ENCODE data around the gene KYAT1.
A peak's percentile ranks its signal among the peaks of the same experiment; 100 is the strongest.

The KYAT1 gene

GRCh38 chr9:128911529-128912035 lies 29.8 kb upstream of the KYAT1 start:
- Mint-ChIP-seq H3K36me3 (ENCODE audit: low read depth) (peaks cover 48% of the 10 kb centered on the region), H3K4me1 (peaks cover 25% of the 10 kb centered on the region), H3K9me3 (no peaks in the 10 kb centered on the region), H3K27me3 (ENCODE audit: low read depth) (no peaks in the 10 kb centered on the region), H3K27ac (peak overlapping the region in 2 of 3 experiments; percentile 20 to 75), H3K4me3 (no peak overlapping the region)
- no peak for TF ChIP-seq CTCF (IDR thresholded peaks at IDR 0.05; ENCODE audit: unreplicated experiment in 3 of 3)

- peaks cover 45% of the 10 kb centered on the region for H3K36me3 Mint-ChIP-seq (ENCODE audit: low read depth)
- H3K4me3 Mint-ChIP-seq = no peak overlapping the region
- H3K27me3 Mint-ChIP-seq (ENCODE audit: low read depth) = no peaks in the 10 kb centered on the region
- peak overlapping the region in 2 of 3 experiments; percentile 14 to 75 for H3K27ac Mint-ChIP-seq
- peaks cover 22% of the 10 kb centered on the region for H3K4me1 Mint-ChIP-seq
- no peaks in the 10 kb centered on the region for H3K9me3 Mint-ChIP-seq
- TF ChIP-seq CTCF (IDR thresholded peaks at IDR 0.05; ENCODE audit: unreplicated experiment in 3 of 3) = no peak
Measured at GRCh38 chr9:128910906-128911305, 29.2 kb upstream of the KYAT1 start.

GRCh38 chr9:128909859-128910258 lies 28.1 kb upstream of the KYAT1 start:
- Mint-ChIP-seq H3K4me1 (peaks cover 18% of the 10 kb centered on the region), H3K9me3 (no peaks in the 10 kb centered on the region), H3K27me3 (ENCODE audit: low read depth) (no peaks in the 10 kb centered on the region), H3K36me3 (ENCODE audit: low read depth) (peaks cover 41% of the 10 kb centered on the region), H3K4me3 (no peak overlapping the region), H3K27ac (peak overlapping the region in 1 of 3 experiments; percentile 54)
- no peak for TF ChIP-seq CTCF (IDR thresholded peaks at IDR 0.05; ENCODE audit: unreplicated experiment in 3 of 3)

- Mint-ChIP-seq H3K9me3 (no peaks in the 10 kb centered on the region), H3K4me1 (peaks cover 18% of the 10 kb centered on the region), H3K27me3 (ENCODE audit: low read depth) (no peaks in the 10 kb centered on the region), H3K27ac (no peak overlapping the region), H3K36me3 (ENCODE audit: low read depth) (peaks cover 41% of the 10 kb centered on the region), H3K4me3 (no peak overlapping the region)
- no peak for TF ChIP-seq CTCF (IDR thresholded peaks at IDR 0.05; ENCODE audit: unreplicated experiment in 3 of 3)
Measured at GRCh38 chr9:128908372-128908771, 26.6 kb upstream of the KYAT1 start.

DNA sequence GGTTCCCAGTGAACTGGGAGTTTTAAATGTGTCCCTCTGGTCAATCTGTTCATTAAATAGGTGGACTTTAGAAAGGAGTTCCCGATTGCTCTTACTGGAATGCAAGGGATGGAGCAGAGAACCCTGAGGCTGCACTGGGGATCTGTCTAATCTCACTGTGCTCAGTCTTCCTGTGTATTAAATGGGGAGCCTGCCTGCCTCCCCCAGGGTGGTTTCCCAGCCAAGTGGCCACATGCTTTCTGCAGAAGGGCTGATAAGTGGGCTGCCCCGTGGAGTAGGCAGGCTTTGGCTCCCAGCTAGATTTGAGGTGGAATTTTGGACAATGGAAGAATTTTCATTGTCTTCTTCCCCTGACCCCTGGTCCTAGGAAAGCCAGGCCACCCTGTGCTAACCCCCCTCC lies 25.0 kb upstream of the KYAT1 start:
- Mint-ChIP-seq H3K27me3 (ENCODE audit: low read depth) (no peaks in the 10 kb centered on the region), H3K4me3 (no peak overlapping the region), H3K9me3 (no peaks in the 10 kb centered on the region), H3K36me3 (ENCODE audit: low read depth) (peaks cover 35% of the 10 kb centered on the region), H3K4me1 (peaks cover 7% of the 10 kb centered on the region), H3K27ac (peak overlapping the region in 2 of 3 experiments; percentile 28 to 44)
- no peak for TF ChIP-seq CTCF (IDR thresholded peaks at IDR 0.05; ENCODE audit: unreplicated experiment in 3 of 3)

- Mint-ChIP-seq H3K27ac (no peak overlapping the region), H3K9me3 (no peaks in the 10 kb centered on the region), H3K4me3 (no peak overlapping the region), H3K36me3 (ENCODE audit: low read depth) (peaks cover 32% of the 10 kb centered on the region), H3K4me1 (peaks cover 7% of the 10 kb centered on the region), H3K27me3 (ENCODE audit: low read depth) (no peaks in the 10 kb centered on the region)
- no peak for TF ChIP-seq CTCF (IDR thresholded peaks at IDR 0.05; ENCODE audit: unreplicated experiment in 3 of 3)
Measured at GRCh38 chr9:128905964-128906363, 24.2 kb upstream of the KYAT1 start.

Measured in nephron (organoid).